Aorta (tissue), 5 donors: ENCODE data around the gene PSMB1. TPM values are rescaled to one million over a fixed set of nuclear protein-coding genes. Genes with fewer than 3 reads are reported as not detected.

Experiments used
- ATAC-seq: fragments of 200-7000 bp; cut with Tn5 transposase; one replicate; pipeline ENCODE4 v1.9.1; 2022; ENCODE audit warnings: moderate library complexity; ENCODE audit not compliant: low FRiP score
- DNase-seq, 2 donors: peaks; one replicate each; pipeline ENCODE4 v3.0.0-alpha.2; 2020
- H3K27ac ChIP-seq, 2 donors: one replicate each; pipeline ENCODE4 v1.5.1; 2013; ENCODE audit warnings: low read length in 2 of 2, mild to moderate bottlenecking in 2 of 2, moderate library complexity in 2 of 2, control low read depth in 1 of 2, inconsistent platforms in 1 of 2, low read depth in 1 of 2
- H3K27me3 ChIP-seq, 2 donors: one replicate each; pipeline ENCODE4 v1.6.1; 2013; ENCODE audit warnings: control low read depth in 1 of 2, low read length in 1 of 2, mild to moderate bottlenecking in 1 of 2, moderate library complexity in 1 of 2; ENCODE audit not compliant: insufficient read depth in 2 of 2, control insufficient read depth in 1 of 2
- H3K36me3 ChIP-seq, 2 donors: one replicate each; pipeline ENCODE4 v1.6.1; 2013; ENCODE audit warnings: control low read depth in 1 of 2, low read length in 1 of 2, mild to moderate bottlenecking in 1 of 2; ENCODE audit not compliant: insufficient read depth in 2 of 2, control insufficient read depth in 1 of 2
- H3K4me1 ChIP-seq, 2 donors: one replicate each; pipeline ENCODE4 v1.6.1; 2013; ENCODE audit warnings: low read length in 2 of 2, control low read depth in 1 of 2, mild to moderate bottlenecking in 1 of 2, moderate library complexity in 1 of 2; ENCODE audit not compliant: insufficient read depth in 2 of 2, control insufficient read depth in 1 of 2
- H3K4me3 ChIP-seq, 2 donors: one replicate each; pipeline ENCODE4 v1.5.1; 2013; ENCODE audit warnings: low read length in 2 of 2, control low read depth in 1 of 2, mild to moderate bottlenecking in 1 of 2
- H3K9me3 ChIP-seq: one replicate; pipeline ENCODE4 v1.6.1; 2013; ENCODE audit warnings: mild to moderate bottlenecking, low read length; ENCODE audit not compliant: control insufficient read depth
- WGBS, 2 donors: extraction: QIAGEN DNeasy Blood & Tissue Kit; methylation state at CpG; one replicate each; pipeline ENCODE4 v1.1.7; 2013; 5-methylcytosine and 5-hydroxymethylcytosine counted together
- intact Hi-C, 2 donors: fragments of 100-400 bp; cut with DNase I; formaldehyde crosslinking; loops; one replicate each; pipeline versions ENCODE4 v1.14.2 to v1.15.0; 2022
- polyA plus RNA-seq, 2 donors: library from polyadenylated mRNA; stranded (reverse); fragments of 200-250 nt; gene quantifications; one replicate each; pipeline ENCODE4 v1.2.3, GENCODE V29; 2013
- total RNA-seq, 2 donors: library from RNA; stranded (reverse); fragmentation: NEBNext Ultra II Directional; extraction: Animal tissue kit (Norgen Biotek cat#: 25700); gene quantifications; one replicate each; pipeline ENCODE4 v1.2.1, GENCODE V29; 2021
- donor health status: healthy with polysubstance abuse.
- donor health status: Bipolar disorder and iron deficiency.
- donor health status: DM: no; HTN: no; CAD: no.
- donor health status: DM: no; HTN: no; CAD: no.
- donor health status: DM: yes; HTN: yes; CAD: no.

Gene PSMB1
- total and polyA plus RNA-seq, 4 donors: 104 to 254 (median 175) TPM

DNA sequence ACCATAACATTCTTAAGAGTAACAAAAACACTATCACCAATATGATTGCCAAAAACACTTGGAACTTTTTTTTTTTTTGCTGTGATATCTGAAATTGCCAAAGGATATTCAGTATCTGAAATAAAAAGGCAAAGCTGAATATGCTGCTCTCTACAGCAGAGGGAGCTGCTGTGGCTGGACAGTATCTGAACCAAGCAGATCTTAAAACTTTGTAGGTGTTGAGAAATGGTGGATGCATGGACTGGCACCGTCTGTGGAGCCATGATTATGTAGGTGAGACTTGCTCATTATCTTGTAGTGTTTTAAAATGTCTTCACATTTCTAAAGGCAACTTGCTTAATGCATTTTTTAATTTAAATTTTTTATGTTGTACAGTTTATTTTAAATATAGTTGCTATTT is 22.1 kb upstream of the PSMB1 start:
- ATAC-seq: no peak

DNA sequence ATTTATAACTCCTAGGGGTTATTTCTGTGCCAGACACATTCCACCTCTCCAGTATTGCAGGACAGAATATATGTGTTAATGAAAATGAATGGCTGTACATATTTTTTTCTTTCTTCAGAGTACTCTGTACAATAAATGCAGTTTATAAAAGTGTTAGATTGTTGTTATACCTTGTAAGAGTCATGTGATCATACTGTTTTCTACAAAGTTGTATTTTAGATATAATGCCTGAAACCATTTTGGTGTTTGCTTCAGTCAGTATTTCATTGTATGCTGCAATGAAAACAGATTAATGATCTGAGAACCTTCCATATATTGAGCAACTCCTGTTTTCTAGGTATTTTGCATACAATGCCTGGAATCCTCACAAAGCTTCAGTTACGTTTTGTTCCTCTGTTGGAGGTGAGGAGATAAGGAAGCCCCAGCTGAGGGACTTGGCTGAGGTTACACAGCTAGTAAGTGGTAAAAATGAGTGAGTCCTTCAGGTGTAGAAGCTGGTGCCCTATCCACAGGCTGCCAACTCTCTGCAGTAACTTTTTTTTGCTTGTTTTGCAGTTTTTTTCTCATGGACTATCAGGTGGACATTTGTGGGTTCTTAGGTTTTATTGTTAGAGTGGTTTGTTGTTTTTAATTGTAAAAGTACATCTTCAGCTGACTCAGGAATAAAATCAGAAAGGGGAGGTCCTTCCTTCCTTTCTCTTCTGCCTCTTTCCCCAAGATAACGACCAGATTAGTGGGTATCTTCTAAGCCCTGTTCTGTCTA is 19.8 kb upstream of the PSMB1 start:
- peaks cover 3 to 6% of the 10 kb centered on the region in 2 donors for H3K36me3 ChIP-seq
- intact Hi-C loops: no loop called here
- 78 to 86% methylated on average over 2 of the region's 2 CpGs for WGBS, 2 donors

More for the DNA sequence above, 22.1 kb upstream of the PSMB1 start:
- peaks cover 0 to 4% of the 10 kb centered on the region in 2 donors for H3K36me3 ChIP-seq
- intact Hi-C loops: no loop called here
- 81 to 83% methylated on average over 1 of the region's 1 CpG for WGBS, 2 donors
- no peaks in the 10 kb centered on the region for H3K27me3 ChIP-seq
- H3K27ac ChIP-seq: no peak overlapping the region
- no peak overlapping the region for H3K4me3 ChIP-seq
- DNase-seq: no peak
- no peaks in the 10 kb centered on the region for H3K9me3 ChIP-seq
- no peaks in the 10 kb centered on the region for H3K4me1 ChIP-seq

DNA sequence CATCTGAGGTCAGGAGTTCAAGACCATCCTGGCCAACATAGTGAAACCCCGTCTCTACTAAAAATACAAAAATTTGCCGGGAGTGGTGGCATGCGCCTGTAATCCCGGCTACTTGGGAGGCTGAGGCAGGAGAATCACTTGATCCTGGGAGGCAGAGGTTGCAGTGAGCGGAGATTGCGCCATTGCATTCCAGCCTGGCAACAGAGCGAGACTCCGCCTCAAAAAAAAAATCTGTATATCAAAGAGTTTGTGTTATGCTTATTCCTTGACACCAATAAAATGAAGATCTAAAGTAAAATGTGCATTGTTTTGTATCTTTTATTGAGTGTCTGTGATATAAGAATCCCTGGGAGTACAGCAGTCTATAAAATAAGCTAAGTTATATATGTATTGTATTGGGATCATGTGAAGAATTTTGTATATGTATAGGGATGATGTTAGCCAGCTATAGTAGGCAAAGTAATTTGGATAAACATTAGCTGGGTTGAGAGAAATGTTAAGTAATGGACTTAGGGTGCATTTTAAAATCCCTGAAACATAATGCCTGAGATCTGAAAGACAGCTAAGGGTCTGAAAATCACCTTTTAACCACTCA is 11.9 kb upstream of the PSMB1 start:
- no peaks in the 10 kb centered on the region for H3K4me1 ChIP-seq
- H3K36me3 ChIP-seq: peaks cover 3 to 6% of the 10 kb centered on the region in 2 donors
- DNase-seq: no peak
- no peaks in the 10 kb centered on the region for H3K27me3 ChIP-seq
- H3K9me3 ChIP-seq: no peaks in the 10 kb centered on the region
- ATAC-seq: no peak
- intact Hi-C loops: no loop called here
- H3K27ac ChIP-seq: no peak overlapping the region
- no peak overlapping the region for H3K4me3 ChIP-seq
- WGBS, 2 donors: 96% methylated on average over 7 to 8 of the region's 8 CpGs

More for the DNA sequence above, 19.8 kb upstream of the PSMB1 start:
- no peak for DNase-seq
- Histone ChIP-seq H3K27me3 (no peaks in the 10 kb centered on the region), H3K27ac (no peak overlapping the region), H3K9me3 (no peaks in the 10 kb centered on the region), H3K4me1 (no peaks in the 10 kb centered on the region), H3K4me3 (no peak overlapping the region)
- ATAC-seq: no peak

DNA sequence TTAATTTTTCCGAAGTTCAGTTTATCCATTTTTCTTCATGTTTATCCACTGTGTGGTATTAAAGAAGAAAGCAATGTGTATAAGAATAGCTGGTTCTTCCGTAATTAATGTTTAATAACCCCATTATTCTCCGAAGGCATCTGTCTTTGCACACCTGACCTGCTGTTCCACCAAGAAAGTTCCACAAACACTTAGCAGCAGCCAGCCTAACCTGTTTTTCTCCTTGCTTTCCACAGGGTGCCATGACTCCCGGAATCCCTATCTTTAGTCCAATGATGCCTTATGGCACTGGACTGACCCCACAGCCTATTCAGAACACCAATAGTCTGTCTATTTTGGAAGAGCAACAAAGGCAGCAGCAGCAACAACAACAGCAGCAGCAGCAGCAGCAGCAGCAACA is 8.4 kb upstream of the PSMB1 start:
- no peaks in the 10 kb centered on the region for H3K9me3 ChIP-seq
- DNase-seq (no peak), ATAC-seq (no peak)
- H3K36me3 ChIP-seq: peaks cover 0 to 4% of the 10 kb centered on the region in 2 donors
- intact Hi-C loops: no loop called here
- H3K4me3 ChIP-seq: no peak overlapping the region
- H3K27ac ChIP-seq: no peak overlapping the region
- H3K4me1 ChIP-seq: no peaks in the 10 kb centered on the region
- WGBS, 2 donors: 94% methylated on average over 4 of the region's 4 CpGs
- no peaks in the 10 kb centered on the region for H3K27me3 ChIP-seq

DNA sequence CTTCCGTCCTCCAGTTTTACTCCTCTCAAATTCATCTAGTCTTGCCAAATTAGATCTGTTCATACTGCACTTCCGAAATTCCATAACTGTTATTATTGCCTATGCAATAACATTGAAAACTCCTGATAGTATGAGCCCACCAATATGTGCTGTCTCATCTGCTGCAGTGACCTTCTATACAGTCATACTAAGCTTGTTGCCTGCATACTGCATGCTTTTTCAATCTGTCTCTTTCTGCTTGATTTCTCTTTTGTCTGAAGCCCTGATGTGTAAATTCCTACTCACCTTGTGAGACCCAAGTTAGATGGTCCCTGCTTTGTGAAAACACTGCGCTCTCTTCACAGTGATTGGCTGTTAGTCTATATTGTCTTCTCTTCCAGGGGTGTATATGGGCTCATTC is 2.2 kb upstream of the PSMB1 start:
- no peak for ATAC-seq
- Histone ChIP-seq H3K4me3 (peak overlapping the region in 1 of 2 donors; percentile 84), H3K4me1 (peaks cover 2 to 7% of the 10 kb centered on the region in 2 donors)

DNA sequence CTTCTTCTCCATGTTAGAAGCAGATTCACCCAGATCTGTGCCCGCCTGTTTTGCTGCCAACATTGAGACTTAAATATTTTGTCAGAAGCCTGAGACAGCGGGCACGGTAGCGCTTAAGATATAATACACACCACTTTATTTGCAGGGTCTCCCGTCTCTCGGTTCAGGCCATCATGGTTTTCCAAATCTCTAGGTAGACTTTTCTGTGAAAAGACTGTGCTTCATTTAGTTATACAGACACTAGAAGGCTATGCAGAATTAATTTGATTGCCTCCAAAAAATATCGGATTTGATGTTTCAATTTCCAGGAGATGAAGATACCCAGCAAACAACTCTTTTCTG is 1.7 kb upstream of the PSMB1 start:
- no peaks in the 10 kb centered on the region for H3K36me3 ChIP-seq

More for the DNA sequence above, 2.2 kb upstream of the PSMB1 start:
- intact Hi-C loops: loop anchor here in 1 of 2 donors (10.0 kb wide), 1 partner anchor 801 kb away; the partner anchor contains the start of genes DYNLT2 and ERMARD
- no peak for DNase-seq
- H3K36me3 ChIP-seq: no peaks in the 10 kb centered on the region
- H3K27ac ChIP-seq: no peak overlapping the region
- no peaks in the 10 kb centered on the region for H3K27me3 ChIP-seq
- 50 to 63% methylated on average over 3 of the region's 3 CpGs for WGBS, 2 donors
- H3K9me3 ChIP-seq: no peaks in the 10 kb centered on the region

DNA sequence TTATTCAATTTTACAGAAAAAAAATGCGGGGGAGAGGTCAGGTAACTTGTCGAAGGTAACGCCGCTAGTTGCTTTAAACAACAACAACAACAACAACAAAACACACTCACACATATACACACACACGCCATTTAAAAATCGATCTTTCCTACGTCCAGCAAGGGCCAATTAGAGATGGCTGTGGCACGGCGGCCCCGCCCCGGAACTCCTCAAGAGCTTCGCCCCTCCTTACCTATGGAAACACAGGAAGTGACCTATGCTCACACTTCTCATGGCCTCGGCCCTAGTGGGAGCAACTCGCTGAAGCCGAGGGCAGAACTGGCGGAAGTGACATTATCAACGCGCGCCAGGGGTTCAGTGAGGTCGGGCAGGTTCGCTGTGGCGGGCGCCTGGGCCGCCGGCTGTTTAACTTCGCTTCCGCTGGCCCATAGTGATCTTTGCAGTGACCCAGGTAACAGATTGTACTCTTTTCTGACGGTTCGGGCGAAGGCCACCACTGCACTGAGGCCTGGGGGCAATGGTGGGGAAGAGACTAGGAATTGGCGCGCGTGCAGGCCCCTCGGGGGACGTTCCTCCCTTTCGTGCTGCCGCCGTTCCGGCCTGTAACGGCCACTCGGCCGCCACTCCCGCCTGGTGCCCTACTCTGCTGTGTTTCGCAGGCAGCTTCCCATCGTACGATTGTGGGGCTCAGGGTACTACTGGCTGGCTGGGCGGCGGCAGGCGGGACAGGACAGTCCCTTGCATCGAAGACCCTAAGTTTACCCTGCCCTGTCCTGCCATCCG is 1.1 kb upstream of the PSMB1 start, which contains the start of gene TBP:
Gene TBP (plus strand): TSS at position 357 of the 783 bp plus-strand sequence. CDS start 2,661 bp downstream, outside the sequence.
- WGBS, 2 donors: 0% methylated on average over 51 of the region's 51 CpGs
- no peaks in the 10 kb centered on the region for H3K36me3 ChIP-seq
- H3K4me3 ChIP-seq: peak within 1 kb of the TSS; percentile 90 to 100
- H3K9me3 ChIP-seq: no peaks in the 10 kb centered on the region
- intact Hi-C loops: loop anchor here (1.0 to 10.0 kb wide), 2 partner anchors 799 to 803 kb away; partner anchors contain the start of genes DYNLT2 (in 2 of the 2) and ERMARD (in 2 of the 2)
- H3K4me1 ChIP-seq: peaks cover 4 to 17% of the 10 kb centered on the region in 2 donors
- peak within 1 kb of the TSS; percentile 59 to 85 for H3K27ac ChIP-seq
- DNase-seq (peak; percentile 99), ATAC-seq (peak; percentile 99)
- no peaks in the 10 kb centered on the region for H3K27me3 ChIP-seq

More for the DNA sequence above, 1.7 kb upstream of the PSMB1 start:
- Histone ChIP-seq H3K4me1 (peaks cover 2 to 11% of the 10 kb centered on the region in 2 donors), H3K9me3 (no peaks in the 10 kb centered on the region), H3K27me3 (no peaks in the 10 kb centered on the region), H3K27ac (peak overlapping the region in 1 of 2 donors; percentile 72), H3K4me3 (peak overlapping the region; percentile 84 to 90)
- no peak for DNase-seq
- 1% methylated on average over 7 of the region's 7 CpGs for WGBS, 2 donors
- ATAC-seq: no peak
- intact Hi-C loops: loop anchor here (1.0 to 10.0 kb wide), 2 partner anchors 800 to 803 kb away; partner anchors contain the start of genes DYNLT2 (in 2 of the 2) and ERMARD (in 2 of the 2)

DNA sequence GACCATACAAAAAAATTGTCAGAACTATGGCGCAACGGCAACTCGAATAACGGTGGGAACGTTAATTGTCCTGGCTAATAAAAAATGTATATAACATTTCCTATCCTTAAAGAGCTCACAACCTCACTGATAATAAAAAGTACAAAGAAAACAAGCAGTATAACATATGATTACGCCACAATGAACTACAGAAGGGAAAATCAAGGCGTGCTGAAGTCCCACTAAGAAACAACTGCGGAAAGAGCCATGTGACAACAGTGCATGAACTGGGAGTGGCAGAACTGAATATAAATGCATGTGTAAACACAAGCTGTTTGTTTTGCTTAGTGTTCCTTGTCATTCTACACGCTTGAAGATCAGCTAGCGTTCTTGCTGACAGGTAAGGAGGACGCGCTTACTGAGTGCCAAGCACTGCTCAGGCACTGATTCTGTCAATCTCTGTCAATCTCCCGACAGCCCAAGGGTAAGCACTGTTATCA is 466 bp upstream of the PSMB1 start:
- WGBS, 2 donors: 0% methylated on average over 13 of the region's 13 CpGs
- Histone ChIP-seq H3K27ac (peak overlapping the region; percentile 59 to 85), H3K27me3 (no peaks in the 10 kb centered on the region), H3K4me1 (peaks cover 4 to 17% of the 10 kb centered on the region in 2 donors), H3K36me3 (no peaks in the 10 kb centered on the region), H3K9me3 (no peaks in the 10 kb centered on the region), H3K4me3 (peak overlapping the region; percentile 78 to 100)
- DNase-seq (no peak), ATAC-seq (peak; percentile 72)
- intact Hi-C loops: loop anchor here (1.0 to 10.0 kb wide), 3 partner anchors 31 to 802 kb away; partner anchors contain the start of genes DYNLT2 (in 2 of the 2), ERMARD (in 2 of the 2) and PDCD2 (in 1 of the 2)
